Astrocyte of the cerebellum (primary cell): ENCODE data around the gene HELB.
A peak's percentile ranks its signal among the peaks of the same experiment; 100 is the strongest.

ENCODE experiments used
- DNase-seq: peaks from one replicate; pipeline ENCODE4 v3.0.0-alpha.2; 2011; ENCODE audit warnings: low read depth
- H3K4me3 ChIP-seq: 2 replicates; pipeline ENCODE4 v1.5.1; 2011; ENCODE audit warnings: mild to moderate bottlenecking, low read depth, low read length, moderate library complexity
- in situ Hi-C: cut with HindIII; loops from 2 replicates; pipeline ENCODE4 v1.10.0; 2017; ENCODE audit warnings: low sequenced_read_pairs
- TF ChIP-seq, protein P1 (sequence below): IDR thresholded peaks from 2 replicates; pipeline ENCODE4 v1.5.1; 2012; ENCODE audit warnings: low read length, low read depth, moderate library complexity, mild to moderate bottlenecking; ENCODE audit errors: missing control alignments

The HELB gene

DNA sequence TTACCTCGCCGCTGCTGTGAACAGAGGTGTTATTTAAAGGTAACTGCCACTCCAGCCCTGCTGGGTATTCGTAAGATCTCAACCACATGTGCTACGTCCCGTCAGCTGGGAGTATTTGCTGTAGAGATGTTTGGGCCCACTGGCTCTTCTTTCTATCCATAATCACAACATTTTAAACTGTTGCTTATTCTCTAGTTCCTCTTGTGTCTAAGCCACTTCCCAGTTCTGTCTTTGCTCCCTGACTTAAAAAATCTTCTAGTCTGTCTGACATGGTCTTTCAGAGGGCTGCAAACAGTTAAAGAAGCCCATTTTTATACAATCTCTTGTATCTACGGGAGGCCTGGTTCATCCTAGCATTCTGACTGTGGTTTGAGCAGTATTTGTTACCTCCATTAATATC is 33.2 kb upstream of the HELB start:
- no peak for DNase-seq
- TF ChIP-seq, protein P1, sequence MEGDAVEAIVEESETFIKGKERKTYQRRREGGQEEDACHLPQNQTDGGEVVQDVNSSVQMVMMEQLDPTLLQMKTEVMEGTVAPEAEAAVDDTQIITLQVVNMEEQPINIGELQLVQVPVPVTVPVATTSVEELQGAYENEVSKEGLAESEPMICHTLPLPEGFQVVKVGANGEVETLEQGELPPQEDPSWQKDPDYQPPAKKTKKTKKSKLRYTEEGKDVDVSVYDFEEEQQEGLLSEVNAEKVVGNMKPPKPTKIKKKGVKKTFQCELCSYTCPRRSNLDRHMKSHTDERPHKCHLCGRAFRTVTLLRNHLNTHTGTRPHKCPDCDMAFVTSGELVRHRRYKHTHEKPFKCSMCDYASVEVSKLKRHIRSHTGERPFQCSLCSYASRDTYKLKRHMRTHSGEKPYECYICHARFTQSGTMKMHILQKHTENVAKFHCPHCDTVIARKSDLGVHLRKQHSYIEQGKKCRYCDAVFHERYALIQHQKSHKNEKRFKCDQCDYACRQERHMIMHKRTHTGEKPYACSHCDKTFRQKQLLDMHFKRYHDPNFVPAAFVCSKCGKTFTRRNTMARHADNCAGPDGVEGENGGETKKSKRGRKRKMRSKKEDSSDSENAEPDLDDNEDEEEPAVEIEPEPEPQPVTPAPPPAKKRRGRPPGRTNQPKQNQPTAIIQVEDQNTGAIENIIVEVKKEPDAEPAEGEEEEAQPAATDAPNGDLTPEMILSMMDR, result no peak
- in situ Hi-C loops, result no loop called here
- no peak overlapping the region for H3K4me3 ChIP-seq

DNA sequence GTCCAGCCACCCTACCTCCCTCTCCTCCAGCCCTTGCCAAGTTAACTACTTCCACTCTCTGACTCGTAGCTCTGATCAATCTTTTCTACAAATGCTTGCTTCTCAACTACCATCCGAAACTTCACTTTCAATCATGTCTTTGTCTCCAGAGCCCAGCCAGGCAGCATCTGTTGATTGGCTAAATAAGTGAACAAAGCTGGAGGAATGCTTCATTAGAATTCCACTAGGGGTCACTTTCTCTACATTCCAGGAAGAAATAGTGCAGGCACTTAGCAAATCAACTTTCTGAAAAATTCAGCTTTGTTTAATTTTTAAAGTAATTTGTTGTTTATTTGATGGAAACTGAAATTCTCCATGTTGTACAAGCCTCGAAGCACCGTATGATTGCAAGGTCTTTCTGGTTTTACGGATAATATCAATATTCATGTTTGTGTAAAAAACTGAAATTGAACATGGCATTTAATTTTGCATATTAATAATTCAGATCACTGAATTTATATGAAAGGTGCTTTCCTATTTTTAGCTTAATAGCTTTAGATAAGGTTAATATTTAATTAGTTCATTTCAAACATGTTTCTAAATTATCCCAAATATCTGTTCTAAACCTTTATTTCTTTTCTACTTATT is 32.4 kb upstream of the HELB start:
- no peak overlapping the region for H3K4me3 ChIP-seq
- DNase-seq, result peak; percentile 28
- in situ Hi-C loops, result no loop called here
- TF ChIP-seq, protein P1, result peak; percentile 71

DNA sequence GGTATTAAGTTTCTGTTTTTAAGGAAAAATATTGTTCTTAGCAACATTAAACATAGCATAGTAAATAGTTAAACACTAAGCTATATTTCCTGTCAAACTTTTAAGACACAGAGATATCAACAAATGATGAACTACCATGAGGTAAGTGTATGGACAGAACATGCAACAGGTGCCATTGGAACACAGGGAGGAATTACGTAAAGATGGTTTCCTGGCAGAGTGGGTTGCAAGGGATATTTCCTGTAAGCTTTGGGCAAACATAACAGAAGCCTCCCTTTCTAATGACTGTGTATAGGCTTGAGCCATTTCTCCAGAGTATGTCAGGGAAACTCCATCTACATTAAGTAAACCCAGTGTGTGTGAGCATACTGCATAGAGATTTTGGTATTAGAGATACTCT is 31.7 kb upstream of the HELB start:
- DNase-seq, result no peak
- TF ChIP-seq, protein P1, result no peak
- no peak overlapping the region for H3K4me3 ChIP-seq
- in situ Hi-C loops, result no loop called here

DNA sequence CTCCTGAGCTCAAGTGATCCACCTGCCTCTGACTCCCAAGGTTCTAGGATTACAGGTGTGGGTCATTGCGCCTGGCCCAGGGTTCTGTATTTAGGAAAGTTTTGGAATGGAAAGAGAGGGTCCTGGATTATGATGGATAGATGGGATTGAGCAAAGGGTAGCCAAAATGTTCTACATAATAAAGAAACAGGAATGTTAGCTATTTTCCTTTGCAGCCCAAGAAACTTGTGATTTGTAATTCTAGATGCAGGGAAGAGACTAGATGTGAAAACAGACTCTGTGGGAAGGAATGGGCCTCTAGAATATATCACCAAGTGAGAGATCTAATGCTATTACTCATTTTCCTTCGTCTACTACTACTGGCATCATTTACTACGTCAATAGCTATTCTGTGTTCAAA is 29.6 kb upstream of the HELB start:
- in situ Hi-C loops, result no loop called here
- H3K4me3 ChIP-seq, result no peak overlapping the region
- TF ChIP-seq, protein P1, result no peak
- DNase-seq, result no peak

DNA sequence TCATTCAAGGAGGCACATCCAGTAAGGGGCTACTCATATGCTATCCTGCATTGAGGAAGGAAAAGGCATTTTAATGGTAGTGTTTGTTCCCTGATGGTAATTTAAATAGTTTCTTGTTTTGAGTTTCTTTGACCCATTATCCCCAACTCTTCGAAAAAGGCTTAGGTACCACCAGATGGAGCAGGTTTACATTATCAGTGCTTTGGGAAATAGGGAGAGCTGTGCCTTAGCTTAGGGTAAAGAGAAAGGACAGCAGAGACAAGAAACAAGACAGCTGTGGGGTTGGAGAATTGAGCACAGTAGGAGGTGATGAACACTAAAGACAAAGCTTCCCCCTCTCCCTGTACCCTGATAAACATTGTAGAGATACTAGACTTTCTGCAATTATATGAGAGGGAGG is 29.1 kb upstream of the HELB start:
- H3K4me3 ChIP-seq, result no peak overlapping the region
- TF ChIP-seq, protein P1, result no peak
- DNase-seq, result no peak
- in situ Hi-C loops, result no loop called here

DNA sequence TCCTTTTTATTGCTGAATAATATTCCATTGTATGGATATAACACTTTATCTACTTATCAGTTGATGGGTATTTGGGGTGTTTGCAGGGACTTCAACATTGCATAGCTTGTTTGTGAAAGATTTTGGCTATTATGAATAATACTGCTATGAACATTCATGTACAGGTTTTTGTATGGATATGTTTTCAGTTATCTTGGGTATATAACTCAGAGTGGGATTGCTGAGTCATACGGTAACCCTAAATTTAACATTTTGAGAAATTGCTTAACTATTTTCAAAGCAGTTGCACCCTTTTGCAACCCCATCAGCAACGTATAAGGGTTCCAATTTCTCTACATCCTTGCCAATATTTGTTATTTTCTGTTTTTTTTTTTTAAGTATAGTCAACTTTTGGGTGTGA is 27.3 kb upstream of the HELB start:
- DNase-seq, result no peak
- in situ Hi-C loops, result no loop called here
- TF ChIP-seq, protein P1, result no peak
- no peak overlapping the region for H3K4me3 ChIP-seq
